NCI-H460 (cell line): ENCODE measurements around the gene EVI5L. TPM values are rescaled to one million over a fixed set of nuclear protein-coding genes. Genes with fewer than 3 reads are reported as not detected.
"Not testable (repeated sequence)": the region's sequence is repeated elsewhere in the genome, so short reads cannot be mapped to it uniquely, and the experiment has no call there.

Source experiments
- DNase-seq: peaks from one replicate; pipeline ENCODE4 v3.0.0-alpha.2; 2016; ENCODE audit warnings: low read depth; ENCODE audit errors: extremely low read depth
- polyA plus RNA-seq: library from polyadenylated mRNA; depleted of rRNA; stranded (reverse); fragments of >200 nt; gene quantifications from 2 replicates; pipeline ENCODE4 v1.2.3, GENCODE V29; 2014; cell fraction: nucleus; rRNA removed
- total RNA-seq: library from RNA; depleted of rRNA; stranded (reverse); fragments of >200 nt; shearing (Covaris generic); gene quantifications from 2 replicates; pipeline ENCODE4 v1.2.3, GENCODE V29; 2014; rRNA removed

Gene EVI5L
- 10.9 and 11.2 TPM in 2 replicates for total RNA-seq
- polyA plus RNA-seq, result 26.3 and 26.6 TPM in 2 replicates

DNA sequence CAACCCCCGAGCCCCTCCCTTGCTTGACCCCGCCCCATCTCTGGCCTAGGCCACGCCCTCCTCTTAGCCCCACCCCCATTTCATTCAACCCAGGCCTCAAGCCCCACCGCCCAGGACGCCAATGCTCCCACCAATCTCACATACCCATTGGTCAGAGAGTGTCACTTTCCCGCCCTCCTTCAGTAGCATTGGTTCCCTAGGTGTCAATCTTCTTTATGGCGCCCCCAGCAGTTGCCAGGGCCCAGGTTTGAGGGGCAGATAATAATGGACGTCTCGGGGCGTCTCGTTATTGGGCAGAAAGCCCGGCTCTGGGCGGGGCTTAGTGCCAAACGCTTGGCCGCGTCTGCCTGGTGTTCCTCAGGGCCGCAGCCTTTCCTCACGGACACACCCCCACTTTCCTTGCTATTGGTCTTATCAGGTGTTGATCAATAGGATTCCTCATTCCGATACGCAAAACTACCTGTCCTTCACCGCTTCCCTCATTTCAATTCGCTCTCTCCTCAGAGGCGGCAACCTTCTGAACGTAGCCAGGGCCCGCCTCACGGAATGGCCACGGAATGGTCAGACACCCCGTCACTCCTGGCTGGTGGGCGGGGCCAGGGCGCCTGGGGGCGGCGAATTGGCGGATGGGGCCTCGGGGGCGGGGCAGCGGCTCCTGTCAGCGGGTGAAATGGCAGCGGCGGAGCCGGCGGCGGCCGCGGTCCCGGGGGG lies at the start of gene EVI5L:
Gene EVI5L, plus strand, starts transcription at position 658 of the 711 bp plus-strand sequence. CDS start 16,325 bp downstream, outside the sequence.
- peak; percentile 98 for DNase-seq

- DNase-seq, result peak; percentile 77
These were observed 48.9 kb upstream of the EVI5L start for GRCh38 chr19:7781157-7781556.

DNA sequence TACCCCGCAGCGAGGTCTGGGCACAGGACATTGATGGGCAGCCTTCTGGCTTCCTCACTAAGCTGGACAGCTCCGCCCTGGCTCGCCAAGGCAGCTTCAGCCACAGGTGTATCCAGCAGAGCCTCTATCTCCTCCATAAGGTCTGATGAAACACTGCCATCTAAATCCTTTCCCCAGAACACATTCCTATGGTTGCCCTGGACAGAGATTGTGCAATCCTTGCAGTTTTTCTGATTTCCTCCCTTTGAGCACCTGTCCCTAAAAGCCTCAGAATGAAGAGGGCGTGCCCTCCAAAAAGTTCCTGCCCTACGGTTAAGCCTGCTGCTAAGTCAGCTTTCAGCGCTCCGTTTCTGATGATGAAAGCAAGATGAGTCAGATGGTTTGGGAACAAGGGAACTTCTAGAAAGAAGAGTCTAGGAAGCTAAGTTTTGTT lies 46.0 kb upstream of the EVI5L start:
- DNase-seq, result peak; percentile 35

DNA sequence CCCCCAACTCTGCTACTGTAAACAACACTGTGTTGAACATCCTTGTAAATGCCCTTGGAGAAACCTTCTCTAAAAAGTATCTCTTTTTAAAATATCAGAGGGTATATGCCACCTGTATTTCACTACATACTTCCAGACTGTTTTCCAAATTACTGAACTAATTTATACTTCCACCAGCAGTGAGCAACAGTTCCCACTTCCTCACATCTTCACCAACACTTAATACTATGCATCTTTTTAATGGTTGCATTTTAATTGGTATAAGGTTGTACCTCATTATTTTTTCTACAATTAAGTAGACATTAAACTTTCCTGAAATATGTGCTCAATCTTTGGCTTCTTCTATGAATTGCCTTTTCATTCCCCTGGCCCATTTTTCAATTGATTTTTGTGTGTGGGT lies 45.2 kb upstream of the EVI5L start:
- DNase-seq, result no peak

DNA sequence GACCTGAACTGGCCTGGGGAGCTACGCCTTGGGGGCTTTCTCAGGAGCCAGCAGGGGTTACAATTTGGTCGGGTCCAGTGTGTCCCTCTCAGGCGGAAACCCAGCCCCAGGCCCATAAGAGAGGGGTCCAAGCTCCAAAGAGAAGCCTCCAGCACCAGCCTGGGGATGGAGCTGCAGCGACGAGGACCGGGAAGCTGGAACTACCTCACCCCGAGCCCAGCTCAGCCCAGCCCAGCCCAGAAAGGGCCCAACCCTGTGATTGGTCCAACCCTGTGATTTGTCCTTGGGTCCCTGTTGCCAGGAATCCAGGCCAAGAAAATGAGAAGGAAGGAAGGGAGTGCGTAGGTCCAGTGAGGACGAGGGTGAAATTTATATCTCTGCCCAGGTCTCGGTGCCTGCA lies 42.9 kb upstream of the EVI5L start:
- no peak for DNase-seq

DNA sequence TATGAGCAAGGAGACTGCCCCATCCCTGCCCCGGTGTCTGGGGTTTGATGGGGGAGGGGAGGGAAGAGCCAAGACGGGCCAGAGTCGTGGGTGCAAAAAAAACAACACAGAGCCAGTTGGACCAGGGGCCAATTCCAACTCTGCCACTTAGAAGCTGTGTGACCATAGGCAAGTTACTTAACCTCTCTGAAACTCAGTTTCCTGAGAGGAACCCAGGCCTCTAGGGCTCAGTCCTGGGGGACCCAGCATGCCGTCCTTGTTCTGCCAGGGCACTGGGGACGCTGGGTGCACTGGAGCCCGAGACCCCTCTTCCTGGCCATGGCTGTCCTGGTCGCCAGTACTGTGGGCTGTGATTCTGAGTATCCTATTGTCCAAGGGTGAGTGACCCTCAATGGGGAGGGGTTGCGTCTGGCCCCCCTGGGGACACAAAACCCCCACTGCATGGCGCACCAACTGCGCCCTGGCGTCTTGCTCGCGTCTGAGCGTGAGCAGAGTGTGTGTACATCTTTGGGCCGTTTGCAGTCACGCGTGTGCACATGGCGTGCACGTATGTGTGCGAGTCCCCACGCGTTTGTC lies 42.3 kb upstream of the EVI5L start:
- DNase-seq, result no peak

DNA sequence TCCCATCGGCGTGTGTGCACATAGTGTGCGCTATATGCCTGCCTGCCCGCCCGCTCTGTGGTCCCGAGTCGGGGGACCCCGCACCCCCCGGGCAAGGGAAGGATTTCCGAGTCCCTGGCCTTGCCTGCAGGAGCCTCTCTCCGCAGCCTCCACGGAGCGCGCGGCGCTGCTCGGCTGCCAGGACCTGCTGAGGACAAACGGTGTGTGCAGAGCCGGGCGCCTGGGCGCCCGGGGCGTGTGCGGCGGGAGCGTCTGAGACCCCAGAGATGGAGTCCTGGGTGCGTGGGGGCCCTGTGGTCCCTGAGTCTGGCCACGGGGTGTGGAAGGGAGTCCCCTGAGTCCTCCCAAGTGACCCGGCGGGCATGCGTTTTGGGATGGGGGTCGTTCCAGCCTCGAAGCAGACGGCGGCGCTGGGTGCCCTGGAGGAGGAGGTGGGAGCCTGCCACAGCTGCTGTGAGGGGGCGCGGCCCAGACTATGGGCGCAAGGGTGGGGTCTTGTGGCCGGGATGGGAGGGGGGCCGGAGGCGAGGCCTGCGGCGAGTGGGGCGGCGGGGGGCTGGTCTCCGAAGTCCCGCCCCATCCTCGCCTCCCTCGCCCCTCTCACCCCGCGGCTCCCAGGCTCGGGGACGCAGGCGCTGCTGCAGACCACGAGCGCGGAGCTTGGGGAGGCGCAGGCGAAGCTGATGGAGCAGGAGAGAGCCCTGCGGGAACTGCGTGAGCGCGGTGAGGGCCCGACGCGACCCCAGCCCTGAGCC lies 41.7 kb upstream of the EVI5L start:
- DNase-seq, result no peak

DNA sequence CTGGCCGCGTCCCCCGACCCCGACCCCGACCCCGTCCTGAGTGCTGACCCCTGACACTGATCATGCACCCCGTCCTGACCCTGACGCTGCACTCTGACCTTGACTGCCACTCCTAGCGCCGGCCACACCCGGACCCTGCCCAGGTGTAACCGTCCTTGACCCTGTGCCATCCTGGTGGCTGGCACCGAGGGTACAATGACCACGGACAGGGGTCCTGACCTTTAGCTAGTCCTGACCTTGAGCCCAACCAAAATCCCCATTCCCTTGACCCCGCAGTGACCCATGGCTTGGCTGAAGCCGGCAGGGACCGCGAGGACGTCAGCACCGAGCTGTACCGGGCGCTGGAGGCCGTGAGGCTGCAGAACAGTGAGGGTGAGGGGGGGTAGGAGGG lies 41.1 kb upstream of the EVI5L start:
- no peak for DNase-seq

DNA sequence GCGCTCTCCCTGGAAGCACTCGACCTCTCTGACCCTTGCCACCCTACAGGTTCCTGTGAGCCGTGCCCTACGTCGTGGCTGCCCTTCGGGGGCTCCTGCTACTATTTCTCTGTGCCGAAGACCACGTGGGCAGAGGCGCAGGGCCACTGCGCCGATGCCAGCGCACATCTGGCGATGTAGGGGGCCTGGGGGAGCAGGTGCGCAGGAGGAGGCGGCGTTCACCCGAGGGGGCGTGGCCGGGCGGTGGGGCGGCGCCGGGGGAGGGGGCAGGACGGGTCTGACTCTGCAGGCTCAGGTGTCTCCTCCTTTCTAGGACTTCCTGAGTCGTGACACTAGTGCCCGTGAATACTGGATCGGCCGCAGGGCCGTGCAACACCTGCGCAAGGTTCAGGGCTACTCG lies 40.6 kb upstream of the EVI5L start:
- no peak for DNase-seq

- no peak for DNase-seq
These were observed 39.6 kb upstream of the EVI5L start for GRCh38 chr19:7790416-7790815.

GRCh38 chr19:7792281-7792680 lies 37.7 kb upstream of the EVI5L start:
- DNase-seq, result no peak

DNA sequence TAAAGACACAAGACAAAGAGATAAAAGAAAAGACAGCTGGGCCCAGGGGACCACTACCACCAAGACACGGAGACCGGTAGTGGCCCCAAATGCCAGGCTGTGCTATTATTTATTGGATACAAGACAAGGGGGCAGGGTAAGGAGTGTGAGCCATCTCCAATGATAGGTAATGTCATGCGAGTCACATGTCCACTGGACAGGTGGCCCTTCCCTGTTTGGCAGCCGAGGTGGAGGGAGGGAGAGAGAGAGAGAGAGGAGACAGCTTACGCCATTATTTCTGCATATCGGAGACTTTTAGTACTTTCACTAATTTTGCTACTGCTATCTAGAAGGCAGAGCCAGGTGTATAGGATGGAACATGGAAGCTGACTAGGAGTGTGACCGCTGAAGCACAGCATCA lies 37.3 kb upstream of the EVI5L start:
- DNase-seq, result not testable (repeated sequence)

DNA sequence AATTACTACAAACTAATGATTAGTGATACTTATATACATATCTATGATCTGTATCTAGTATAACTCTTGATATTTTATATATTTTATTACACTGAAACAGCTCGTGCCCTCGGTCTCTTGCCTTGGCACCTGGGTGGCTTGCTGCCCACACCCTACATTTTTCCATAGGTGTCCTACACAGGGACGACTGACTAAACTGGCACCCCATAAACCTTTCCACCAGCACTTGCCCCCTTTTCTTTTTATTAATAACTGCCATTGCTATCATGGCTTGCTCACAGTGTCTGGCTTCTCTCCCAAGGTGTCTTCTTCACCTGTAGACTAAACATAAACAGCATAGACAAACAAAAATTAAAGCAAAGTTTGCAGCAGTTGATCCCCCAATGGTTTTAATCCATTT lies 36.5 kb upstream of the EVI5L start:
- no peak for DNase-seq

DNA sequence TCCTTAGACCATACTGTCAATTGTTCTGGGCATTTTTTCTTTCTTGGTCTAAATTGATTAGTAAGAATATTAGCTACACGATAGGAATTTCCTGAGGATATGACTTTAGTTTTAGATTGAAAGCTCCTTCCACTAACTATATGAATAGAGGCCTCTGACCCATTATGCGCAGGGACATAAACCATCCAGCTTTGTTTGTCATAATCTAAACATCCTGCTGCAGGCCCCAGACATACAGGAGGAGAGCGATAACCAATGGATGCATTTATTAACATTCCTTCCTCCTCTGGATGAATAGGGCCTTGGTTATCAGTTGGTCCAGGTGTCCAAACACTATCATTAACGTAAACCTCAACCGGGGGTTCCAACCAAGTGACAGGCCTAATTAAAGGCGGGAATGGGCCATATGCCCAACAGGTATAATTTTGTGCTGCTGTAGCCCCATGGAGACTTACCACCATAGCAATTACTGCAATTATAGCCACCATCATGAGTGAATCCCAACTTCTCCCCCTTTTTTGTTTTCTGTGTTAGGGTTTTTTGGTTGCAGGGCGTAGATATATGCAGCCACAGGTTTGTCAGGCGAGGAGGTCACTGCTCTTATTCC lies 34.4 kb upstream of the EVI5L start:
- DNase-seq, result no peak

DNA sequence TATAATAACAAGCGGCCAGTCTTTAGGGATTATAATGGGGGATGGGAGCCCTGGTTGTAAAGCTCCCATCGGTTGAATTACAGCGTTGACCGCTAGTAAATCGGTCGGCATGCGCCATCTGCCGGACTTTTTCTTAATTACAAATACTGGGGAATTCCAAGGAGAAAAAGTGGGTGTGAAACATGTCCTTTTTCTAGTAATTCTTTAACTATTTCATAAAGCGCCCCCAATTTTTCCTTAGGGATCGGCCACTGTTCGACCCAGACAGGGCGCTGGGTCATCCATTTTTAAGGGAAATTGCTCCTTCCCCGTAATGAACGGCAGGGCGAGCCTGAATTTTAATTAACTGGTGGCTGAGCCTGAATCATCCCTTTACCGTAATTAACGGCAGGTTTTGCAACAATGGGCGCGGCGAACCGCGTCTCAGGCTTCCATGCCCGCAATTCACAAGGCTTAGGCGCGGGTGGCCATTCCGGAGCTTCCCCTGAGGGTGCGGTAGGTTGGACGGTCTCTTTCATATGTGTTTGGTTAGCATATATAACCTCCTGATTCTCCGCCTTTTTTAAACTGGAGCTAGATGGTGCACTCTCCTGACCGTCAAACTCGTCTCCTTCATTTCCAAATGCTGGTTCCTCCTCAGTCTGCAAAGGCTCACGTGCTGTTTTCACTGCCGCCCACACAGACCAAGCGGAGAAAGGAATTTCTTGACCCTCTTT lies 30.2 kb upstream of the EVI5L start:
- peak; percentile 61 for DNase-seq

DNA sequence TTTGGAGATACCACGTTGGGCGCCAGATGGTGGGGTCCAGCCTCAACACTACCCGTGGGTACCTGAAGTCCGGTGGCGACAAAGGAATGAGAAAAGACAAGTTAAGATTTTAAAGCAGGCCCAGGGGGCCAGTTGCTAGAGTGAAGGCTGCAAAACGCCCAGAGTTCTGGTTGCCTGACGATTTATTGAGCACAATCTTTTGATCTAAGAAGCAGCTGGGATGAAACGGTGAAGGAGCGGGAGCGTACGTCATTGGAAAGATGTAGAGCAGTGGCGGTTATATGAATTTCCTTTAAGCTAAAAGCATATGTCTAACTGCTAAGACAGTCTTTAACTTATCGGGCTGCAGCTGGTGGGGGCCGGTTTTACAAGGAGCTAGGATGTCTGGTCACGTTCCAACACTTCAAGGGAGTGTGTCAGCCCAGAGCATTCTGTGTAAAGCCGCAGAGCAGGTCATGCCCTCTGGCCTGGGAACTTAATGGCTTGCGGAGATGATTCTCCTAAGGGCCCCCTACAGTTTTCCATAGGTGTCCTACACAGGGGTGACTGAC lies 28.9 kb upstream of the EVI5L start:
- DNase-seq, result no peak

DNA sequence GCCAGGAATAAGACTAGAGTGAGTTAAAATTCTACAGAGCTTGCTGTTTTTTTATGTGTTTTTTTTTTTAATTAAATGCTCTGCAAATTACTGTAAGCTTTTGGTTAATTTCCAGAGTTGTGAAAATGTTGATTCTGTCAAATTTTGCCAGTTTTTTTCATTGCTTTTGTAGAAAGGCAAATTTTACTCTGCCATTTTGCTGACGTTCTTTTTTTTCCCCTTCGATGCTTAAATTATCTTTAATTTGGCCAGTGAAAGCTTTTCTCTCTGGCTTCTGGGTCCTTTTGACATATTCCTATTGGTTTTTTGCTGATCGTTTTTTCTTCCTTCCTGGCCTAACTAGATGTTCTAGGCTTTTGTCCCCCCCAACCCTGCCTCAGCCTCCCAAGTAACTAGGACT lies 23.8 kb upstream of the EVI5L start:
- no peak for DNase-seq

DNA sequence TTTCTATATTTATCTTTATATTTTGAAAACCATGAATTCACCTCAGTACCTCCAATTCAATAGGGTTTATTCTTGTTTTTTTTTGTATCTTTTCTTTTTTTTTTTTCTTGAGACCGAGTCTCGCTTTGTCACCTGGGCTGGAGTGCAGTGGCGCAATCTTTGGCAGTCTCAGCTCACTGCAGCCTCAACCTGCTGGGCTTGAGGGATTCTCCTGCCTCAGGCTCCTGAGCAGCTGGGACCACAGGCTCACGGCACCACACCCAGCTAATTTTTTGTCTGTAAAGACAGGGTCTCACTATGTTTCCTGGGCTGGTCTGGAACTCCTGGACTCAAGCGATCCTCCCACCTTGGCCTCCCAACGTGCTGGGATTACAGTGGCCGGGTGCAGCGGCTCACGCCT lies 23.1 kb upstream of the EVI5L start:
- DNase-seq, result no peak

DNA sequence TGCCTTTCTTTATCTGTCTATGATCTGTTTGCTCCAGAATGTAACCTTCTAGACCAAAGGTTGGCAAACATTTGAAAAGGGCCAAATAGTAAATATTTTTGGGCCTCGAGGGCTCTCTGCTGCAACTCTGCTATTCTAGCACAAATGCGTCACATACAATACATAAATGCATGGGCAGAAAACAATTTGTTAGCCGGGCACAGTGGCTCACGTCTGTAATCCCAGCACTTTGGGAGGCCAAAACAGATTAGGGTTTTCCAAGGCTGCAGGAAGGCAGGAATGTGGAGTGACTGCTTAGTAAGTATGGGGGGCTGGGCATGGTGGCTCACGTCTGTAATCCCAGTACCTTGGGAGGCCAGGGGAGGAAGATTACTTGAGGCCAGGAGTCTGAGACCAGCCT lies 21.9 kb upstream of the EVI5L start:
- no peak for DNase-seq

- DNase-seq, result no peak
These were observed 18.0 kb upstream of the EVI5L start for GRCh38 chr19:7811989-7812388.
